CD4-positive, alpha-beta T cell (primary cell): ENCODE measurements around the gene TARS2. TPM values are rescaled to one million over a fixed set of nuclear protein-coding genes. Genes with fewer than 3 reads are reported as not detected.

Experiments
- ATAC-seq: fragments of 200-7000 bp; cut with Tn5 transposase; one replicate; pipeline ENCODE4 v1.10.0; 2022; ENCODE audit warnings: mild to moderate bottlenecking; ENCODE audit not compliant: poor library complexity
- CTCF ChIA-PET: fragments of 350-600 bp; sonication (Branson Sonifier 250); formaldehyde crosslinking; loops from one replicate; lab custom pipeline; 2021; ENCODE audit warnings: antibody characterized with exemption, inconsistent platforms; lab: Charles Lee
- POLR2A ChIA-PET: fragments of 350-600 bp; sonication (Branson Sonifier 250); formaldehyde crosslinking; loops from one replicate; lab custom pipeline; 2021; ENCODE audit warnings: antibody characterized with exemption, inconsistent platforms; lab: Charles Lee
- DNase-seq, 14 experiments: peaks; one replicate each; pipeline ENCODE4 v3.0.0-alpha.2; 2013 to 2020; ENCODE audit warnings: mixed read lengths in 2 of 14
- H3K27ac ChIP-seq, 2 donors: one replicate each; pipeline versions ENCODE4 v1.5.1 to v1.7.0; 2013; ENCODE audit warnings: low read length in 2 of 2, low read depth in 1 of 2, mild to moderate bottlenecking in 1 of 2
- H3K27me3 ChIP-seq, 2 experiments: 1 replicate in 1 of 2; 2 replicates in 1 of 2; pipeline versions ENCODE4 v1.6.1 to v1.7.0; 2013; ENCODE audit warnings: low read length in 2 of 2, control low read depth in 1 of 2, mild to moderate bottlenecking in 1 of 2, moderate library complexity in 1 of 2; ENCODE audit not compliant: insufficient read depth in 2 of 2, control insufficient read depth in 1 of 2
- H3K36me3 ChIP-seq: one replicate; pipeline ENCODE4 v1.6.1; 2013; ENCODE audit warnings: low read length, control low read depth; ENCODE audit not compliant: insufficient read depth
- H3K4me1 ChIP-seq: one replicate; pipeline ENCODE4 v1.6.1; 2013; ENCODE audit warnings: low read length, control low read depth; ENCODE audit not compliant: insufficient read depth
- H3K4me3 ChIP-seq: one replicate; pipeline ENCODE4 v1.5.1; 2013; ENCODE audit warnings: mild to moderate bottlenecking, low read length, moderate library complexity
- H3K9me3 ChIP-seq, 2 experiments: 1 replicate in 1 of 2; 2 replicates in 1 of 2; pipeline versions ENCODE4 v1.6.1 to v1.7.0; 2013; ENCODE audit warnings: low read length in 2 of 2, mild to moderate bottlenecking in 2 of 2, control low read depth in 1 of 2, moderate library complexity in 1 of 2; ENCODE audit not compliant: control insufficient read depth in 1 of 2, insufficient read depth in 1 of 2
- H3K27ac Mint-ChIP-seq: one replicate; pipeline ENCODE4 v1.8.0; 2020; ENCODE audit warnings: mixed read lengths
- H3K27me3 Mint-ChIP-seq: one replicate; pipeline ENCODE4 v1.8.0; 2021; ENCODE audit warnings: mixed read lengths
- H3K36me3 Mint-ChIP-seq: one replicate; pipeline ENCODE4 v1.8.0; 2021; ENCODE audit warnings: low read depth, mixed read lengths
- H3K4me1 Mint-ChIP-seq: one replicate; pipeline ENCODE4 v1.8.0; 2021; ENCODE audit warnings: low read depth, mixed read lengths
- H3K4me3 Mint-ChIP-seq: one replicate; pipeline ENCODE4 v1.8.0; 2020; ENCODE audit warnings: mild to moderate bottlenecking, mixed read lengths
- H3K9me3 Mint-ChIP-seq: one replicate; pipeline ENCODE4 v1.8.0; 2020; ENCODE audit warnings: mixed read lengths
- intact Hi-C, 2 experiments: fragments of 100-400 bp; cut with DNase I in 1 of 2; cut with micrococcal nuclease in 1 of 2; formaldehyde crosslinking; loops; one replicate each; pipeline versions ENCODE4 v1.15.1 to v1.9.0; 2023 to 2025; cut with DNase I, micrococcal nuclease
- total RNA-seq, 174 experiments: library from RNA in 2 of 174; stranded (reverse) in 2 of 174; gene quantifications; one replicate each; pipeline ENCODE4 v1.2.3 and lab custom pipeline; 2021 to 2026
- TF ChIP-seq, protein P1 (sequence below): fragments of 200-600 bp; IDR thresholded peaks from one replicate; pipeline ENCODE4 v1.8.0; 2022; ENCODE audit warnings: antibody characterized with exemption, mild to moderate bottlenecking

TARS2 gene
- total RNA-seq, 2 experiments from 2014 or later = 22.8 to 25.3 TPM

DNA sequence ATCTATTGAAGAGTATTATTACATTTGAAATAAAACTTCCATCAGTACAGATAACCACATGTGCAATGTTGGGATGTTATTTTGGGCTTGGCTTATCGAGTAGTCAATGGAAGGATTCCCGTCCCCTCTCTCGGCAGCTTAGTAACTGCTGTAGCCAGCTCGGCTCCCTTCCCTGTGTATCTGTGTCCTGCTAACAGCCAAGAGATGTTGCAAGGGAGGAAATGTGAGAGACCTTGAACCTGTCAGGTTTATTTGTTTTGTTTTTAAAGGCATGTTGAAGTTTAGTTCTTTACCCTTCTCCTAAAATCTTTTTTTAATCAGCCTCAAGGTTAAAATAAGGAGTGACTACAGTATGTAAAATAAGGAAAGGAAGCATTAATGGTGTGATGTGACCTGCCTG, 13.6 kb upstream of the TARS2 start:
- no peaks in the 10 kb centered on the region for H3K9me3 Mint-ChIP-seq

DNA sequence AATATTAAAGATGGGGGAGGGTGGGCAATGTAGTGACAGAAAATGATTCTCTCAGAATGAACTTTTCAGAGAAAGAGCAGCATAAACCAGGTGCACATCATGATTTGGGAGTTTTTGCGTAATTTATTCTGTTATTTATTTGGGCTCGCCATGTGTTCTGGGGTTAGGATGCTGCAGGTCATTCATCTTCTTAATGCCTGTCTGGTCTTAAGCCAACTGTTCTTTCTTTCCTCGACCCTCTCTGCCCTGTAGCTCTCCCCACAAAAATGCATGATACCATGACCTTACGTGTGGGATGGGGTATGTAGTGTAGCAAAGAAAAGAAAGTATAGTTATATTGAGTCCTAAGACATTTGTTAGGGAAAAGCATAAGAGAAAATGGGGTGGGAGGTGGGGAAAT, 12.3 kb upstream of the TARS2 start:
- intact Hi-C loops = no loop called here
- Mint-ChIP-seq H3K9me3 (no peaks in the 10 kb centered on the region), H3K36me3 (peaks cover 51% of the 10 kb centered on the region), H3K4me1 (peaks cover 16% of the 10 kb centered on the region), H3K27ac (peak overlapping the region; percentile 55), H3K4me3 (no peak overlapping the region), H3K27me3 (no peaks in the 10 kb centered on the region)
- H3K27ac ChIP-seq = no peak overlapping the region
- no peaks in the 10 kb centered on the region for H3K4me1 ChIP-seq
- DNase-seq (no peak), ATAC-seq (no peak)
- H3K9me3 ChIP-seq = no peaks in the 10 kb centered on the region
- ChIA-PET CTCF (no interaction called here), POLR2A (no interaction called here)
- no peaks in the 10 kb centered on the region for H3K27me3 ChIP-seq
- no peak overlapping the region for H3K4me3 ChIP-seq
- peaks cover 40% of the 10 kb centered on the region for H3K36me3 ChIP-seq
- TF ChIP-seq, protein P1, sequence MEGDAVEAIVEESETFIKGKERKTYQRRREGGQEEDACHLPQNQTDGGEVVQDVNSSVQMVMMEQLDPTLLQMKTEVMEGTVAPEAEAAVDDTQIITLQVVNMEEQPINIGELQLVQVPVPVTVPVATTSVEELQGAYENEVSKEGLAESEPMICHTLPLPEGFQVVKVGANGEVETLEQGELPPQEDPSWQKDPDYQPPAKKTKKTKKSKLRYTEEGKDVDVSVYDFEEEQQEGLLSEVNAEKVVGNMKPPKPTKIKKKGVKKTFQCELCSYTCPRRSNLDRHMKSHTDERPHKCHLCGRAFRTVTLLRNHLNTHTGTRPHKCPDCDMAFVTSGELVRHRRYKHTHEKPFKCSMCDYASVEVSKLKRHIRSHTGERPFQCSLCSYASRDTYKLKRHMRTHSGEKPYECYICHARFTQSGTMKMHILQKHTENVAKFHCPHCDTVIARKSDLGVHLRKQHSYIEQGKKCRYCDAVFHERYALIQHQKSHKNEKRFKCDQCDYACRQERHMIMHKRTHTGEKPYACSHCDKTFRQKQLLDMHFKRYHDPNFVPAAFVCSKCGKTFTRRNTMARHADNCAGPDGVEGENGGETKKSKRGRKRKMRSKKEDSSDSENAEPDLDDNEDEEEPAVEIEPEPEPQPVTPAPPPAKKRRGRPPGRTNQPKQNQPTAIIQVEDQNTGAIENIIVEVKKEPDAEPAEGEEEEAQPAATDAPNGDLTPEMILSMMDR = no peak

More for the DNA sequence above, 13.6 kb upstream of the TARS2 start:
- ChIA-PET POLR2A (no interaction called here), CTCF (interaction anchor here (0.5 kb wide), 1 partner anchor 96 kb away, joined by 4 read pairs; no protein-coding TSS in a partner anchor)
- Histone ChIP-seq H3K4me3 (no peak overlapping the region), H3K36me3 (peaks cover 45% of the 10 kb centered on the region), H3K27me3 (no peaks in the 10 kb centered on the region), H3K4me1 (no peaks in the 10 kb centered on the region), H3K27ac (no peak overlapping the region), H3K9me3 (no peaks in the 10 kb centered on the region)
- intact Hi-C loops = no loop called here
- peaks cover 58% of the 10 kb centered on the region for H3K36me3 Mint-ChIP-seq
- no peak overlapping the region for H3K4me3 Mint-ChIP-seq
- peaks cover 13% of the 10 kb centered on the region for H3K4me1 Mint-ChIP-seq
- TF ChIP-seq, protein P1 = no peak
- no peak for DNase-seq
- H3K27ac Mint-ChIP-seq = no peak overlapping the region
- no peak for ATAC-seq
- H3K27me3 Mint-ChIP-seq = no peaks in the 10 kb centered on the region

DNA sequence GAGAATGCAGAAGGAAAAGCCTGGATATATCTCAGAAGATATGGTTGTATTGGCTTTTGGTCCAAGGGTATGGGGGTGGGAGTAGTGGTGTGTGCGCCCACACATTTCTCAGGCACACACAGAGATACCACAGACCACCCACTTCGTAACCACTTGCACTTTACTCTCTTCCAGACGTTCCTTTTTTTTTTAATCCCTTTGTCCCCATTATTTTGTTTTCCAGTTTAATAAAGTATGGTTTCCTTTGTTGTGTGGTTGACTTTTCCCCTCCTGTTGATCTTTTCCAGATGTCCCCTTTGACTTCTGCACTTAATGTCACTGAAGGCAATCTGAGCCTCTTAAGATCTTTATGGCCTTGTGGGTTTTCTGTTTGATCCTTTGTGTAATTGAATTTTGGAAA, 10.5 kb upstream of the TARS2 start:
- Histone ChIP-seq H3K36me3 (peaks cover 22% of the 10 kb centered on the region), H3K4me1 (no peaks in the 10 kb centered on the region), H3K27ac (no peak overlapping the region), H3K9me3 (no peaks in the 10 kb centered on the region), H3K4me3 (no peak overlapping the region), H3K27me3 (no peaks in the 10 kb centered on the region)
- peak overlapping the region; percentile 67 for H3K27ac Mint-ChIP-seq
- no peaks in the 10 kb centered on the region for H3K9me3 Mint-ChIP-seq
- TF ChIP-seq, protein P1 = no peak
- peaks cover 32% of the 10 kb centered on the region for H3K36me3 Mint-ChIP-seq
- H3K4me1 Mint-ChIP-seq = peaks cover 18% of the 10 kb centered on the region
- intact Hi-C loops = no loop called here
- H3K27me3 Mint-ChIP-seq = no peaks in the 10 kb centered on the region
- no peak overlapping the region for H3K4me3 Mint-ChIP-seq
- DNase-seq (no peak), ATAC-seq (no peak)
- ChIA-PET POLR2A (no interaction called here), CTCF (no interaction called here)
